ENCODE results near the gene AP3B1.

DNA sequence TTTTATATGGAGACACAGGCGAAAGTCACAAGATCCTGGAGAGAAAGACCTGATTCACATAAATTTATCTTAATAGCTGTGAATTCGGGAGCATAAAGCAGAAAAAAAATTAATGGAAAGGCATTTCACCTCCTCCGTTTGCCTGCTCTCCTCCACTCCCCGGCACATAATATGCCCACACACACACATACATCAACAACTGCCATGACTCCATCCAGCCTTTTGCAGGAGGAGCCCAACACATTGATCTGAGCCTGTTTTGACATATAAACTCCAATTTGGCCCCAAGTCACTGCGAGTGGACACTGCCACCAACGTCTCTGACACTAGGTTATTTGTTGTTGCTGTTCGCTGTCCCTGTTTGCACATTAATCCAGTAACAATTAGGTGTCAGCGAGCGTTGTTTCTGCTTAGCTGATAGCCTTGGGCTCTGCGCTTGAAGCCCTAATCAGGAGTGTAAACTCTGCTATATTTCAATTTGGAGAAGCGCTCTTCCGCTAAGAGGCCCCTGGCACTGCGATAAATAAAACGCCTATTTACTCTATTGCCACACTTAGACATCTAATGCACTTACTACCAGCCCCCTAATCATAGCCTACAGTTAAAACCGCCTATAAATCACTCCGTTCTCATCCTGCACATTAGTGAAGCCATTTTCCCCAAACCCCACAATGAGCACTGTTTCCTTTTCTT lies 322.6 kb downstream of the AP3B1 start:
- TF ChIP-seq CREB1 (CRISPR knock-in tag; IDR thresholded peaks at IDR 0.05; ENCODE audit: low read depth) (no peak), CTCF (conservative IDR thresholded peaks at IDR 0.05; ENCODE audit: low read depth in 2 of 2) (no peak), REST (IDR thresholded peaks at IDR 0.05; ENCODE audit: unreplicated experiment) (no peak), EZH2 (IDR thresholded peaks at IDR 0.05; ENCODE audit: low read depth, unreplicated experiment) (peak; percentile 94), EZH2phosphoT487 (IDR thresholded peaks at IDR 0.05; ENCODE audit: unreplicated experiment) (no peak), JUNB (IDR thresholded peaks at IDR 0.05; ENCODE audit: unreplicated experiment) (no peak), POLR2AphosphoS5 (IDR thresholded peaks at IDR 0.05; ENCODE audit: low read depth) (no peak)

Data from GM23338 (cell line).